Testis (tissue), 2 donors: Measurements from ENCODE around the gene KCTD5.
"Not testable (repeated sequence)": the region's sequence is repeated elsewhere in the genome, so short reads cannot be mapped to it uniquely, and the experiment has no call there.

Source experiments
- POLR2A ChIP-seq: fragments of 450-650 bp; IDR thresholded peaks from one replicate; pipeline ENCODE4 v1.6.1; 2017; ENCODE audit warnings: antibody characterized with exemption, mild to moderate bottlenecking, moderate library complexity
- TF ChIP-seq, protein P1 (sequence below), 3 experiments: fragments of 450-650 bp in 2 of 3; fragments of 200-600 bp in 1 of 3; sonication (generic) in 1 of 3; IDR thresholded peaks; one replicate each; pipeline ENCODE4 v1.5.1; 2016 to 2019; ENCODE audit warnings: antibody characterized with exemption in 3 of 3, mild to moderate bottlenecking in 2 of 3, moderate library complexity in 1 of 3

DNA sequence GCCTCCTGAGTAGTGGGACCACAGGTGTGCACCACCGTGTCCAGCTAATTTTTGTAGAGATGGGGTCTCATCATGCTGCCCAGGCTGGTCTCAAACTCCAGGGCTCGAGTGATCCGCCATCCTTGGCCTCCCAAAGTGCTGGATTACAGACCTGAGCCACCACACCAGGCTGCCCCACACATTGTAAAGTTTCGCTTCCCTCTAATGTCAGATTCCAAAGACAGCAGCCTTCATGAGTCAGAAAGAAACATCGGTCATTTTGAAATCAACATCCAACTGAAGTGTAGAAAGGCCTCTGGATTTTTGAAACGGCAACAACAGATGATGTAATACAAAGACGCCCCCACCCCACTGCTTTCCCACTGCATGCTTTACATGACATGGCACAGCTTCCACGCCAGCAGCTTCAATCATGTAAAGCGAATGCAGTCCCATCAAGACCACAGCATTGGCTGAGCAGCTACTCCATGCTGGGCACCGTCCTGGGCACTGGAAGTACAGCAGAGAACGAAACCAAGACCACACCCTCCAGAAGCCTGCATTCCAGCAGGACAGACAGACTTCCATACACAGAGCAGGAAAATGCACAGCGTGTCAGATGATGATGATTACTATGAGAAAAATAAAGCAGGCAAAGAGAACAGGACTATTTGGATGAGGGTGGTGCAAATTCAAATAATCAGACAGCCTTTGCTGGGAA, 37.4 kb upstream of the KCTD5 start:
- TF ChIP-seq, protein P1, sequence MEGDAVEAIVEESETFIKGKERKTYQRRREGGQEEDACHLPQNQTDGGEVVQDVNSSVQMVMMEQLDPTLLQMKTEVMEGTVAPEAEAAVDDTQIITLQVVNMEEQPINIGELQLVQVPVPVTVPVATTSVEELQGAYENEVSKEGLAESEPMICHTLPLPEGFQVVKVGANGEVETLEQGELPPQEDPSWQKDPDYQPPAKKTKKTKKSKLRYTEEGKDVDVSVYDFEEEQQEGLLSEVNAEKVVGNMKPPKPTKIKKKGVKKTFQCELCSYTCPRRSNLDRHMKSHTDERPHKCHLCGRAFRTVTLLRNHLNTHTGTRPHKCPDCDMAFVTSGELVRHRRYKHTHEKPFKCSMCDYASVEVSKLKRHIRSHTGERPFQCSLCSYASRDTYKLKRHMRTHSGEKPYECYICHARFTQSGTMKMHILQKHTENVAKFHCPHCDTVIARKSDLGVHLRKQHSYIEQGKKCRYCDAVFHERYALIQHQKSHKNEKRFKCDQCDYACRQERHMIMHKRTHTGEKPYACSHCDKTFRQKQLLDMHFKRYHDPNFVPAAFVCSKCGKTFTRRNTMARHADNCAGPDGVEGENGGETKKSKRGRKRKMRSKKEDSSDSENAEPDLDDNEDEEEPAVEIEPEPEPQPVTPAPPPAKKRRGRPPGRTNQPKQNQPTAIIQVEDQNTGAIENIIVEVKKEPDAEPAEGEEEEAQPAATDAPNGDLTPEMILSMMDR (IDR thresholded peaks at IDR 0.05) = not testable (repeated sequence)
- TF ChIP-seq POLR2A = not testable (repeated sequence)
